ENCODE results near the gene BNIP3. TPM values are rescaled to one million over a fixed set of nuclear protein-coding genes. Genes with fewer than 3 reads are reported as not detected.

Gene BNIP3
- total and polyA plus RNA-seq, 2 of the 13 experiments (the other 11 are each of a cell fraction or from before 2014, with no cell fraction given) = 73.7 to 223 TPM

- WGBS (ENCODE audit: low lambda C conversion rate) = 46% methylated on average over 6 of the region's 12 CpGs
- CTCF ChIA-PET (ENCODE audit: low intra/inter-chr PET ratio, low total read pairs) = no interaction called here
- TF ChIP-seq ZNF563 (CRISPR knock-in tag; IDR thresholded peaks at IDR 0.05) (no peak), PLSCR1 (CRISPR knock-in tag; IDR thresholded peaks at IDR 0.05; ENCODE audit: borderline replicate concordance) (no peak), ZNF576 (CRISPR knock-in tag; IDR thresholded peaks at IDR 0.05) (0 out of 2 replicates have a peak, but pooled peaks have one; percentile 39), POLR2AphosphoS2 (IDR thresholded peaks at IDR 0.05; ENCODE audit: low read depth, low read length) (no peak), ZNF18 (CRISPR knock-in tag; IDR thresholded peaks at IDR 0.05; ENCODE audit: insufficient replicate concordance) (no peak), ZFP91 (CRISPR knock-in tag; IDR thresholded peaks at IDR 0.05; ENCODE audit: borderline replicate concordance) (0 out of 2 replicates have a peak, but pooled peaks have one; percentile 21), ZSCAN12 (CRISPR knock-in tag; IDR thresholded peaks at IDR 0.05) (no peak), ZNF766 (CRISPR knock-in tag; IDR thresholded peaks at IDR 0.05; ENCODE audit: borderline replicate concordance) (no peak), NR3C1 (CRISPR knock-in tag; IDR thresholded peaks at IDR 0.05) (no peak), ZNF280B (CRISPR knock-in tag; IDR thresholded peaks at IDR 0.05; ENCODE audit: borderline replicate concordance) (0 out of 2 replicates have a peak, but pooled peaks have one; percentile 27), CCDC6 (CRISPR knock-in tag; IDR thresholded peaks at IDR 0.05) (no peak), ZSCAN5A (CRISPR knock-in tag; IDR thresholded peaks at IDR 0.05; ENCODE audit: borderline replicate concordance) (no peak), HOXA7 (CRISPR knock-in tag; IDR thresholded peaks at IDR 0.05) (no peak), ZFP62 (CRISPR knock-in tag; IDR thresholded peaks at IDR 0.05) (no peak), ZNF446 (CRISPR knock-in tag; IDR thresholded peaks at IDR 0.05) (no peak)
Measured at GRCh38 chr10:132003282-132003924, 21.7 kb upstream of the BNIP3 start.

More at GRCh38 chr10:132003282-132003924, 21.7 kb upstream of the BNIP3 start:
- ATAC-seq (peak; percentile 9; the same call in 1 of the 3 replicates), DNase-seq (ENCODE audit: low spot score) (no peak), FAIRE-seq (no peak)
- H3K27me3 ChIP-seq (ENCODE audit: control insufficient read depth in 1 of 2, insufficient read depth in 2 of 2, low read length in 2 of 2) = peaks cover 0 to 5% of the 10 kb centered on the region in 2 experiments; a peak in 1 of 5 replicates
- POLR2A ChIA-PET = no interaction called here
- in situ Hi-C loops (cut with HindIII; ENCODE audit: extremely low pct_ligation_motif_present, low pct_unique_long_range_greater_than_20kb) (no loop called here), intact Hi-C loops (cut with micrococcal nuclease; ENCODE audit: unreplicated experiment) (no loop called here)
- peak overlapping the region; percentile 64 for H3K4me2 ChIP-seq (ENCODE audit: low read depth, low read length)
- H3K9me3 ChIP-seq (ENCODE audit: low read length) = peaks cover 13% of the 10 kb centered on the region
- peak overlapping the region in 1 of 3 experiments; percentile 45; a peak in 1 of 6 replicates for H3K4me3 ChIP-seq (replicated peaks in 1 of 3; ENCODE audit: insufficient read depth in 1 of 3, low read depth in 2 of 3, low read length in 3 of 3)
- no TSS peak for BruUV-seq (replicated peaks)
- H3K79me2 ChIP-seq (ENCODE audit: insufficient read depth, low read length) = no peaks in the 10 kb centered on the region
- peaks cover 59% of the 10 kb centered on the region for H3K4me1 ChIP-seq (ENCODE audit: insufficient read depth, low read length)
- H4K20me1 ChIP-seq (ENCODE audit: insufficient read depth, low read length) = no peaks in the 10 kb centered on the region
- H2AFZ ChIP-seq (ENCODE audit: low read length) = no peak overlapping the region
- H3K27ac ChIP-seq (ENCODE audit: extremely low read length, insufficient read depth, low read length) = no peak overlapping the region
- no peaks in the 10 kb centered on the region for H3K36me3 ChIP-seq (replicated peaks in 1 of 2; ENCODE audit: control insufficient read depth in 1 of 2, insufficient read depth in 2 of 2, low read length in 2 of 2)
- H3K9ac ChIP-seq (ENCODE audit: insufficient read depth, low read depth, low read length) = no peak overlapping the region

Measured in HepG2 (cell line).